Lung (tissue), 16 donors: ENCODE data around the gene TNFRSF17. TPM values are rescaled to one million over a fixed set of nuclear protein-coding genes. Genes with fewer than 3 reads are reported as not detected.
"Not testable (repeated sequence)": the region's sequence is repeated elsewhere in the genome, so short reads cannot be mapped to it uniquely, and the experiment has no call there.

ENCODE experiments used
- ATAC-seq: fragments of 200-7000 bp; cut with Tn5 transposase; one replicate; pipeline ENCODE4 v1.9.1; 2020; ENCODE audit warnings: moderate number of reproducible peaks; ENCODE audit not compliant: insufficient read depth, low FRiP score
- DNase-seq, 3 donors: peaks; one replicate each; pipeline ENCODE4 v3.0.0-alpha.2; 2013 to 2017
- H3K27ac ChIP-seq, 2 donors: one replicate each; pipeline ENCODE4 v1.5.1; 2013; ENCODE audit warnings: mild to moderate bottlenecking in 2 of 2, moderate library complexity in 2 of 2, control low read depth in 1 of 2, inconsistent platforms in 1 of 2, low read depth in 1 of 2, low read length in 1 of 2
- H3K27me3 ChIP-seq, 3 donors: one replicate each; pipeline ENCODE4 v1.5.1; 2013; ENCODE audit warnings: low read length in 2 of 3; ENCODE audit not compliant: control insufficient read depth in 3 of 3, insufficient read depth in 3 of 3
- H3K36me3 ChIP-seq, 4 donors: one replicate each; pipeline ENCODE4 v1.5.1; 2013; ENCODE audit warnings: low read length in 4 of 4, mild to moderate bottlenecking in 1 of 4, moderate library complexity in 1 of 4; ENCODE audit not compliant: control insufficient read depth in 4 of 4, insufficient read depth in 4 of 4
- H3K4me1 ChIP-seq, 5 donors: one replicate each; pipeline ENCODE4 v1.5.1; 2013; ENCODE audit warnings: low read length in 5 of 5, mild to moderate bottlenecking in 2 of 5, moderate library complexity in 1 of 5; ENCODE audit not compliant: control insufficient read depth in 5 of 5, insufficient read depth in 5 of 5
- H3K4me3 ChIP-seq: one replicate; pipeline ENCODE4 v1.5.1; 2013; ENCODE audit warnings: mild to moderate bottlenecking, control low read depth, moderate library complexity
- H3K9ac ChIP-seq, 2 donors: one replicate each; pipeline ENCODE4 v1.5.1; 2013; ENCODE audit warnings: low read length in 2 of 2, control low read depth in 1 of 2; ENCODE audit not compliant: insufficient read depth in 1 of 2
- H3K9me3 ChIP-seq, 4 donors: one replicate each; pipeline ENCODE4 v1.5.1; 2013; ENCODE audit warnings: low read length in 3 of 4, mild to moderate bottlenecking in 1 of 4, moderate library complexity in 1 of 4; ENCODE audit not compliant: control insufficient read depth in 4 of 4, insufficient read depth in 3 of 4
- CTCF ChIP-seq: IDR thresholded peaks from 2 replicates; pipeline ENCODE4 v1.5.1; 2012; ENCODE audit warnings: mild to moderate bottlenecking; ENCODE audit errors: control extremely low read depth, extremely low read depth
- WGBS, 2 donors: extraction: QIAGEN DNeasy Blood & Tissue Kit; methylation state at CpG; one replicate each; pipeline ENCODE4 v1.1.7; 2013; 5-methylcytosine and 5-hydroxymethylcytosine counted together
- long read RNA-seq, 5 donors: transcript quantifications; one replicate each; lab custom pipeline, GENCODE V29; 2026
- polyA plus RNA-seq, 2 donors: library from polyadenylated mRNA; stranded (reverse); fragments of 200-250 nt; gene quantifications; one replicate each; pipeline ENCODE4 v1.2.1, GENCODE V29; 2013
- total RNA-seq, 2 donors: library from RNA; depleted of rRNA in 1 of 2; stranded (reverse); fragments of >200 nt in 1 of 2; gene quantifications; one replicate each; pipeline ENCODE4 v1.2.1, GENCODE V29; 2014 to 2021
- donor health status: control.
- donor health status: control.
- donor health status: Bipolar disorder and iron deficiency.
- donor health status: healthy.
- donor health status: DM: yes; HTN: yes; CAD: no.

The TNFRSF17 gene
- total RNA-seq = 1 to 10 TPM; 1.5 to 3.2 TPM
- 1 to 10 TPM in 1 of 2 donors, under 1 TPM in 1; 0.30 to 1.3 TPM for polyA plus RNA-seq
- long read RNA-seq, donor 1 = 0 reads
- long read RNA-seq, donor 2 = 0 reads
- long read RNA-seq, donor 3 = 0 reads
- long read RNA-seq, donor 4 = 0 reads
- long read RNA-seq, donor 5 = 0 reads

DNA sequence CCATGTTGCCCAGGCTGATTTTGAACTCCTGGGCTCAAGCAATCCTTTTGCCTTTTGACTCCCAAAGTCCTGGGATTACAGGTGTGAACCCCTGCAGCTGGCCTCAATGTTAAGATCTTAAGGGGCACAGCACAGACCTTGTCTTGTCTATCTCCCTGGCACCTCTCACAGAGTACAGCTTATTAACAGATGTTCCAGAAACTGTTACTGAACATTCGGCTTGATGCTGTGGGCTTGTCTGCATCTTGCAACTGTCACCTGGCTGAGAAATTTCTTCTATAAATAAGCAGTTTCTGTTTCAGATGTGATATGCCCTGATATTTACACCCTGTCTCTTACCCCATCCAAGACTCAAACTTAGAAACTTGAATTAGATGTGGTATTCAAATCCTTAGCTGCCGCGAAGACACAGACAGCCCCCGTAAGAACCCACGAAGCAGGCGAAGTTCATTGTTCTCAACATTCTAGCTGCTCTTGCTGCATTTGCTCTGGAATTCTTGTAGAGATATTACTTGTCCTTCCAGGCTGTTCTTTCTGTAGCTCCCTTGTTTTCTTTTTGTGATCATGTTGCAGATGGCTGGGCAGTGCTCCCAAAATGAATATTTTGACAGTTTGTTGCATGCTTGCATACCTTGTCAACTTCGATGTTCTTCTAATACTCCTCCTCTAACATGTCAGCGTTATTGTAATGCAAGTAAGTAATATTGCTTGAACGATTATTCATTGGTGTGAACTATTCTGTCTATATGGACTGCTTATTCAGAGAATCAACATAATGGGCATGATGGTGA is at the start of gene TNFRSF17:
Gene TNFRSF17, plus strand, starts transcription at position 450 of the 791 bp plus-strand sequence. Its CDS starts 115 bp downstream, at position 565.
- 80% methylated on average over 9 of the region's 9 CpGs for WGBS, 2 donors
- DNase-seq = no peak

GRCh38 chr16:11915644-11916523 is 49.1 kb upstream of the TNFRSF17 start, which contains the start of gene GSPT1:
Gene GSPT1, minus strand, starts transcription at chr16:11915956. Its CDS starts 236 bp downstream, at chr16:11915720.
- WGBS, 2 donors = 1 to 2% methylated on average over 68 to 84 of the region's 84 CpGs
- peak within 1 kb of the TSS; percentile 97 for H3K4me3 ChIP-seq
- DNase-seq = peak; percentile 99
- H3K9ac ChIP-seq = peak within 1 kb of the TSS in 1 of 2 donors; percentile 65
- peak within 1 kb of the TSS; percentile 93 to 96 for H3K27ac ChIP-seq
- no peaks in the 10 kb centered on the region for H3K36me3 ChIP-seq
- no peaks in the 10 kb centered on the region for H3K27me3 ChIP-seq
- TF ChIP-seq CTCF = no peak
- H3K9me3 ChIP-seq = no peaks in the 10 kb centered on the region
- H3K4me1 ChIP-seq = peaks cover 0 to 31% (median 17%) of the 10 kb centered on the region in 5 donors
- peak; percentile 93 for ATAC-seq

More for the DNA sequence above, at the start of gene TNFRSF17:
- H3K27me3 ChIP-seq = no peaks in the 10 kb centered on the region
- no peak within 1 kb of the TSS for H3K27ac ChIP-seq
- no peak within 1 kb of the TSS for H3K4me3 ChIP-seq
- H3K9ac ChIP-seq = no peak within 1 kb of the TSS
- TF ChIP-seq CTCF = no peak
- H3K36me3 ChIP-seq = no peaks in the 10 kb centered on the region
- no peaks in the 10 kb centered on the region for H3K4me1 ChIP-seq
- no peak for ATAC-seq
- H3K9me3 ChIP-seq = no peaks in the 10 kb centered on the region

GRCh38 chr16:11916524-11917285 is 48.3 kb upstream of the TNFRSF17 start:
- Histone ChIP-seq H3K9me3 (no peaks in the 10 kb centered on the region), H3K4me3 (peak overlapping the region; percentile 38), H3K9ac (peak overlapping the region in 1 of 2 donors; percentile 45), H3K36me3 (no peaks in the 10 kb centered on the region), H3K27ac (peak overlapping the region; percentile 68 to 92), H3K4me1 (peaks cover 0 to 28% (median 11%) of the 10 kb centered on the region in 5 donors), H3K27me3 (no peaks in the 10 kb centered on the region)
- WGBS, 2 donors = 53 to 69% methylated on average over 13 of the region's 13 CpGs
- ATAC-seq (peak; percentile 11), DNase-seq (peak; percentile 34 to 67 (median 51))
- TF ChIP-seq CTCF = no peak

DNA sequence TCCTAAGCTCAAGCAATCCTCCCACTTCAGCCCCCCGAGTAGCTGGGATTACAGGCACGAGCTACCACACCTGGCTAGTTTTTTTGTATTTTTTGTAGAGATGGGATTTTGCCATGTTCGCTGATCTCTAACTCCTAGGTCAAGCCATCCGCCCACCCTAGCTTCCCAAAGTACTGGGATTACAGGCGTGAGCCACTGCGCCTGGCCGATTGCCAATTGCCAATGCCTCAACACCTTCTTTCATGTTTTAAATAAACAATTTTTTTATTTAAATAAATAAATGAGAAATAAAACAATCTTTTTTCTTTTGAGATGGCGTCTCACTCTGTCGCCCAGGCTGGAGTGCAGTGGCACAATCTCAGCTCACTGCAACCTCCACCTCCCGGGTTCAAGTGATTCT is 41.0 kb upstream of the TNFRSF17 start:
- H3K4me3 ChIP-seq, H3K27ac ChIP-seq, DNase-seq, H3K27me3 ChIP-seq, H3K9ac ChIP-seq, H3K36me3 ChIP-seq, ATAC-seq, H3K4me1 ChIP-seq, H3K9me3 ChIP-seq: not testable (repeated sequence)
- WGBS, 2 donors = 76 to 84% methylated on average over 10 of the region's 10 CpGs

GRCh38 chr16:11927350-11927749 is 37.7 kb upstream of the TNFRSF17 start:
- H3K9ac ChIP-seq, H3K4me3 ChIP-seq, DNase-seq, H3K4me1 ChIP-seq, ATAC-seq, H3K27ac ChIP-seq, H3K27me3 ChIP-seq, H3K9me3 ChIP-seq, H3K36me3 ChIP-seq: not testable (repeated sequence)
- WGBS, 2 donors = 82 to 85% methylated on average over 12 to 13 of the region's 13 CpGs
